Breast epithelium (tissue), 3 donors: ENCODE data around the gene ZNF814.

ENCODE experiments used
- POLR2AphosphoS5 ChIP-seq, 3 donors: sonication (generic); formaldehyde crosslinking; IDR thresholded peaks; one replicate each; pipeline ENCODE4 v1.6.1; 2017; ENCODE audit warnings: antibody characterized with exemption in 3 of 3
- TF ChIP-seq, protein P1 (sequence below), 3 donors: fragments of 450-650 bp; IDR thresholded peaks; one replicate each; pipeline ENCODE4 v1.5.1; 2016 to 2017; ENCODE audit warnings: antibody characterized with exemption in 3 of 3, mild to moderate bottlenecking in 3 of 3, moderate library complexity in 3 of 3

DNA sequence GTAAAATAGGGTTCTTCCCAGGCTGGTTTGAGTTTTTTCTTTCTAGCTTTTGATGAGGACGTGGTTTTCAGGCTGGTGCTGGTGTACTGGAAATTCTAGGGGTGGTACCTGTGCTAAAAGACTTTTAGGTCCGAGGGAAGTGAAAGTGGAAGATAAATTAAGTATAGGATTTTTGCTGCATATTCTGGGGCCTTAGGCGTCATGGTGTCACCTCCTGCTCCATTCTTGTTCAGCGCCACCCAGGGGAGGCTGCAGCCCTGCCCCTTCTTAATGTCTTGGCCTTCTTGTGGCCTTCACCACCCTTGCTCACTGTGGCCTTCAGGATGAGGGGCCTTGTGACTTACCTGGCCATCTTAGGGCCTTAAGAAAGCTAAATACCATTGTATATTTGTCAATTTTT lies 86.6 kb downstream of the ZNF814 start:
- no peak for TF ChIP-seq POLR2AphosphoS5 (IDR thresholded peaks at IDR 0.05)
- TF ChIP-seq, protein P1, sequence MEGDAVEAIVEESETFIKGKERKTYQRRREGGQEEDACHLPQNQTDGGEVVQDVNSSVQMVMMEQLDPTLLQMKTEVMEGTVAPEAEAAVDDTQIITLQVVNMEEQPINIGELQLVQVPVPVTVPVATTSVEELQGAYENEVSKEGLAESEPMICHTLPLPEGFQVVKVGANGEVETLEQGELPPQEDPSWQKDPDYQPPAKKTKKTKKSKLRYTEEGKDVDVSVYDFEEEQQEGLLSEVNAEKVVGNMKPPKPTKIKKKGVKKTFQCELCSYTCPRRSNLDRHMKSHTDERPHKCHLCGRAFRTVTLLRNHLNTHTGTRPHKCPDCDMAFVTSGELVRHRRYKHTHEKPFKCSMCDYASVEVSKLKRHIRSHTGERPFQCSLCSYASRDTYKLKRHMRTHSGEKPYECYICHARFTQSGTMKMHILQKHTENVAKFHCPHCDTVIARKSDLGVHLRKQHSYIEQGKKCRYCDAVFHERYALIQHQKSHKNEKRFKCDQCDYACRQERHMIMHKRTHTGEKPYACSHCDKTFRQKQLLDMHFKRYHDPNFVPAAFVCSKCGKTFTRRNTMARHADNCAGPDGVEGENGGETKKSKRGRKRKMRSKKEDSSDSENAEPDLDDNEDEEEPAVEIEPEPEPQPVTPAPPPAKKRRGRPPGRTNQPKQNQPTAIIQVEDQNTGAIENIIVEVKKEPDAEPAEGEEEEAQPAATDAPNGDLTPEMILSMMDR (IDR thresholded peaks at IDR 0.05): no peak
